Fibroblast of mammary gland (primary cell): ENCODE data around the gene OSBPL1A.

ENCODE experiments used
- DNase-seq: peaks from one replicate; pipeline ENCODE4 v3.0.0-alpha.2; 2010; ENCODE audit warnings: low read depth
- H3K4me3 ChIP-seq: 2 replicates; pipeline ENCODE4 v1.5.1; 2011; ENCODE audit warnings: low read depth, mild to moderate bottlenecking, low read length, moderate library complexity; ENCODE audit not compliant: control insufficient read depth
- CTCF ChIP-seq: conservative IDR thresholded peaks from 2 replicates; pipeline ENCODE4 v1.5.1; 2011; ENCODE audit warnings: low read depth, low read length, inconsistent platforms; ENCODE audit not compliant: control insufficient read depth, insufficient read depth

Gene OSBPL1A

GRCh38 chr18:24204904-24205303 is 192.7 kb downstream of the OSBPL1A start:
- DNase-seq, result no peak
- H3K4me3 ChIP-seq, result no peak overlapping the region
- no peak for TF ChIP-seq CTCF

DNA sequence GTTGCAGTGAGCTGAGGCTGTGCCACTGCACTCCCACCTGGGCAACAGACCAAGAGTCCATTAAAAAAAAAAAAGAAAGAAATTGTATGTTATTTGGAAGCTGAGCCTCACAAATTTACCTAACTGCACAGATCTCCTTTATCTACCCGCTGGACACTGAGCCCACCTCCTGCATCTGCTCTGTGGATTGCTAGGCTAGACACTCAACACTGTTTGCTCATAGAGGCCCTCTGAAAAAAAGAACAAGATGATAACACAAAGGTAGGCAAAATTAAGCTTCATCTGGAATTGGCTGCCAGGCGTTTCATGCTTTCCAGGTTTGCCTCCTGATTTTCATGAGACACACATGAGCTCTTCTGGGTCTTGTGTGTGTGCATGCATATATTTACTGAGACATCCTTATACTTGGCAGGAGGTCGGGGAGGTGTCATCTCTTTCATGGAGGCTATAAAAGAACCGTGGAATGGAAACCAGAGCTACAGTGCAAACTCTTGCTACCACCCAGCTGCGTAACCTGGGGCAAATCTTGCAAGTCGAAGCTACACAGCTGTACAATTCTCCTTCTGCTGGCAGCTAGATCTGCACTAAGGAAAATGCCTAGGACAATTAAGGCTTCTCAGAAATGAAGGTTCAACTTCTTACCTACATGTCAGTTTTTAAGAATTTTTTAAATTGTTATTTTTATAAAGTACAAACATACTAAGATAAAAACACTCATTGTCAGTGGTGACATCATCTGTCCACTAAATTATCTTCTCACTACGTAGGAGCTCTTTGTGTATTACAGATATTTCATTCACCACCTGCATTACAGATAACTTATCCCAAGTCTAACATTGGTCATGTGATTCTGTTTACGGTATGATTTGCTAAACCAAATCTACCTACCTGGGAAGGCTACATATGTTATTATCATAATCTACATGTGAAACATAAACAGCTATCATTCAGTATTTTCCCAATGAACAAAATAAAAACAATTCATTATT is 195.6 kb downstream of the OSBPL1A start:
- no peak for DNase-seq
- no peak overlapping the region for H3K4me3 ChIP-seq
- no peak for TF ChIP-seq CTCF

GRCh38 chr18:24200494-24201290 is 196.9 kb downstream of the OSBPL1A start:
- no peak for TF ChIP-seq CTCF
- no peak for DNase-seq

GRCh38 chr18:24199372-24199962 is 198.2 kb downstream of the OSBPL1A start:
- no peak for TF ChIP-seq CTCF
- DNase-seq, result no peak

More at GRCh38 chr18:24200494-24201290, 196.9 kb downstream of the OSBPL1A start:
- H3K4me3 ChIP-seq, result no peak overlapping the region

GRCh38 chr18:24198461-24198860 is 199.2 kb downstream of the OSBPL1A start:
- H3K4me3 ChIP-seq, result no peak overlapping the region
- no peak for DNase-seq
- no peak for TF ChIP-seq CTCF

More at GRCh38 chr18:24199372-24199962, 198.2 kb downstream of the OSBPL1A start:
- no peak overlapping the region for H3K4me3 ChIP-seq

GRCh38 chr18:24197412-24197811 is 200.2 kb downstream of the OSBPL1A start:
- H3K4me3 ChIP-seq, result no peak overlapping the region
- no peak for DNase-seq
- TF ChIP-seq CTCF, result no peak
